Vagina (tissue), 2 donors: ENCODE measurements around the gene SNX9. TPM values are rescaled to one million over a fixed set of nuclear protein-coding genes. Genes with fewer than 3 reads are reported as not detected.

Experiments
- DNase-seq, 2 donors: peaks; one replicate each; pipeline ENCODE4 v3.0.0-alpha.2; 2017; ENCODE audit errors: extremely low spot score in 2 of 2
- H3K27ac ChIP-seq: fragments of 200-600 bp; sonication (generic); one replicate; pipeline ENCODE4 v1.5.1; 2019
- H3K27me3 ChIP-seq: fragments of 200-600 bp; sonication (generic); one replicate; pipeline ENCODE4 v1.5.1; 2019
- H3K36me3 ChIP-seq, 2 donors: fragments of 200-600 bp; sonication (generic); one replicate each; pipeline ENCODE4 v1.5.1; 2017 to 2019
- H3K4me1 ChIP-seq: fragments of 200-600 bp; sonication (generic); one replicate; pipeline ENCODE4 v1.5.1; 2019
- H3K4me3 ChIP-seq, 2 donors: fragments of 200-600 bp; sonication (generic); 1 replicate in 1 of 2; 2 replicates in 1 of 2; pipeline ENCODE4 v1.5.1; 2016 to 2019
- H3K9me3 ChIP-seq: fragments of 200-600 bp; sonication (generic); one replicate; pipeline ENCODE4 v1.5.1; 2019
- CTCF ChIP-seq, 3 experiments: fragments of 450-650 bp in 2 of 3; fragments of 200-600 bp in 1 of 3; sonication (generic) in 1 of 3; IDR thresholded peaks; one replicate each; pipeline ENCODE4 v1.5.1; 2017 to 2019; ENCODE audit warnings: antibody characterized with exemption in 3 of 3, mild to moderate bottlenecking in 2 of 3, moderate library complexity in 2 of 3
- POLR2A ChIP-seq, 2 donors: fragments of 450-650 bp; IDR thresholded peaks; one replicate each; pipeline ENCODE4 v1.6.1; 2017; ENCODE audit warnings: antibody characterized with exemption in 2 of 2, mild to moderate bottlenecking in 2 of 2, moderate library complexity in 2 of 2
- POLR2AphosphoS5 ChIP-seq, 2 donors: sonication (generic); formaldehyde crosslinking; IDR thresholded peaks; one replicate each; pipeline ENCODE4 v1.9.0; 2017; ENCODE audit warnings: antibody characterized with exemption in 2 of 2, mild to moderate bottlenecking in 2 of 2, low read depth in 1 of 2; ENCODE audit not compliant: insufficient read depth in 1 of 2
- intact Hi-C: fragments of 100-400 bp; cut with DNase I; formaldehyde crosslinking; loops from one replicate; pipeline ENCODE4 v1.15.1; 2023
- total RNA-seq: library from RNA; depleted of rRNA; stranded (reverse); fragments of >200 nt; gene quantifications from one replicate; pipeline ENCODE4 v1.2.3, GENCODE V29; 2016

The SNX9 gene
- 61.4 TPM for total RNA-seq

- peak within 1 kb of the TSS; percentile 91 to 93 for H3K4me3 ChIP-seq
- H3K4me1 ChIP-seq = peaks cover 31% of the 10 kb centered on the region
- peak in 1 of 2 donors; percentile 54 for DNase-seq
- no peaks in the 10 kb centered on the region for H3K36me3 ChIP-seq
- peak within 1 kb of the TSS; percentile 99 for H3K27ac ChIP-seq
- H3K9me3 ChIP-seq = no peaks in the 10 kb centered on the region
- no peak for TF ChIP-seq CTCF (IDR thresholded peaks at IDR 0.05)
- peak in 1 of 2 donors; percentile 9 for TF ChIP-seq POLR2AphosphoS5 (IDR thresholded peaks at IDR 0.05; ENCODE audit: insufficient read depth in 1 of 2, low read depth in 1 of 2)
- TF ChIP-seq POLR2A (IDR thresholded peaks at IDR 0.05) = peak in 1 of 2 donors; percentile 78
- intact Hi-C loops = no loop called here
- no peaks in the 10 kb centered on the region for H3K27me3 ChIP-seq
These were observed at the start of gene SNX9 for GRCh38 chr6:157823001-157823527. Gene SNX9 (plus strand): TSS chr6:157823246. CDS start chr6:157823435, 189 bp downstream.

GRCh38 chr6:157773248-157773773 lies 49.7 kb upstream of the SNX9 start:
- Histone ChIP-seq H3K9me3 (no peaks in the 10 kb centered on the region), H3K4me3 (no peak overlapping the region), H3K36me3 (no peaks in the 10 kb centered on the region), H3K27me3 (no peaks in the 10 kb centered on the region), H3K4me1 (peaks cover 16% of the 10 kb centered on the region), H3K27ac (no peak overlapping the region)
- intact Hi-C loops = no loop called here
- TF ChIP-seq CTCF (IDR thresholded peaks at IDR 0.05) = no peak
- no peak for TF ChIP-seq POLR2AphosphoS5 (IDR thresholded peaks at IDR 0.05; ENCODE audit: insufficient read depth in 1 of 2, low read depth in 1 of 2)
- TF ChIP-seq POLR2A (IDR thresholded peaks at IDR 0.05) = no peak
- DNase-seq = no peak

GRCh38 chr6:157774153-157775135 lies 48.6 kb upstream of the SNX9 start:
- Histone ChIP-seq H3K4me1 (peaks cover 14% of the 10 kb centered on the region), H3K4me3 (no peak overlapping the region), H3K27me3 (no peaks in the 10 kb centered on the region), H3K9me3 (no peaks in the 10 kb centered on the region), H3K27ac (no peak overlapping the region), H3K36me3 (no peaks in the 10 kb centered on the region)
- intact Hi-C loops = no loop called here
- TF ChIP-seq POLR2AphosphoS5 (IDR thresholded peaks at IDR 0.05; ENCODE audit: insufficient read depth in 1 of 2, low read depth in 1 of 2) = no peak
- DNase-seq = no peak

GRCh38 chr6:157775376-157775775 lies 47.7 kb upstream of the SNX9 start:
- no peaks in the 10 kb centered on the region for H3K27me3 ChIP-seq
- no peak overlapping the region for H3K4me3 ChIP-seq
- no peaks in the 10 kb centered on the region for H3K9me3 ChIP-seq
- TF ChIP-seq CTCF (IDR thresholded peaks at IDR 0.05) (no peak), POLR2AphosphoS5 (IDR thresholded peaks at IDR 0.05; ENCODE audit: insufficient read depth in 1 of 2, low read depth in 1 of 2) (no peak), POLR2A (IDR thresholded peaks at IDR 0.05) (no peak)
- no peak overlapping the region for H3K27ac ChIP-seq
- no peak for DNase-seq
- H3K4me1 ChIP-seq = peaks cover 8% of the 10 kb centered on the region
- intact Hi-C loops = no loop called here
- H3K36me3 ChIP-seq = no peaks in the 10 kb centered on the region

GRCh38 chr6:157777344-157777743 lies 45.7 kb upstream of the SNX9 start:
- no peaks in the 10 kb centered on the region for H3K9me3 ChIP-seq
- H3K36me3 ChIP-seq = no peaks in the 10 kb centered on the region
- peaks cover 8% of the 10 kb centered on the region for H3K4me1 ChIP-seq
- no peak overlapping the region for H3K27ac ChIP-seq
- intact Hi-C loops = no loop called here
- TF ChIP-seq POLR2AphosphoS5 (IDR thresholded peaks at IDR 0.05; ENCODE audit: insufficient read depth in 1 of 2, low read depth in 1 of 2) (no peak), CTCF (IDR thresholded peaks at IDR 0.05) (no peak), POLR2A (IDR thresholded peaks at IDR 0.05) (no peak)
- DNase-seq = no peak
- no peak overlapping the region for H3K4me3 ChIP-seq
- H3K27me3 ChIP-seq = no peaks in the 10 kb centered on the region
